A549 (cell line): ENCODE results near the gene GORASP2. TPM values are rescaled to one million over a fixed set of nuclear protein-coding genes. Genes with fewer than 3 reads are reported as not detected.

Source experiments
- ATAC-seq, 2 experiments: fragments of 200-7000 bp in 1 of 2; fragments of >200 bp in 1 of 2; cut with Nextera tagmentation in 1 of 2; cut with Tn5 transposase in 1 of 2; 3 replicates each; pipeline versions ENCODE4 v1.8.0 to v1.9.1; 2018 to 2020; ENCODE audit warnings: mild to moderate bottlenecking in 1 of 2, moderate library complexity in 1 of 2
- CTCF ChIA-PET: fragments of 300-600 bp; sonication (Branson Sonifier 250); formaldehyde crosslinking; extraction: SDS; loops from one replicate; lab custom pipeline; 2021; ENCODE audit warnings: antibody characterized with exemption, inconsistent platforms; lab: Yijun Ruan, JAX
- POLR2A ChIA-PET: fragments of 350-600 bp; formaldehyde crosslinking; extraction: SDS; loops from one replicate; lab custom pipeline; 2021; ENCODE audit warnings: antibody characterized with exemption, inconsistent platforms; lab: Yijun Ruan, JAX
- DNase-seq, 2 experiments: peaks; one replicate each; pipeline versions ENCODE4 v3.0.0 to v3.0.0-alpha.2; 2011 to 2016; ENCODE audit warnings: low read depth in 1 of 2, low spot score in 1 of 2
- FAIRE-seq: peaks from 2 replicates; lab custom pipeline; 2011; peaks lifted over from hg19 to GRCh38; lab: Jason Lieb, UNC
- H3K27ac ChIP-seq, 2 experiments: fragments of >200 bp; sonication (Bioruptor Twin); formaldehyde crosslinking; 3 replicates each; pipeline ENCODE4 v1.5.1; 2016 to 2017
- H3K4me1 ChIP-seq: fragments of >200 bp; sonication (Bioruptor Twin); formaldehyde crosslinking; 3 replicates; pipeline ENCODE4 v1.6.1; 2016
- H3K4me2 ChIP-seq: fragments of >200 bp; sonication (Bioruptor Twin); formaldehyde crosslinking; 3 replicates; pipeline ENCODE4 v1.6.1; 2016
- H3K4me3 ChIP-seq: fragments of >200 bp; sonication (Bioruptor Twin); formaldehyde crosslinking; 3 replicates; pipeline ENCODE4 v1.5.1; 2016
- H3K9me3 ChIP-seq: fragments of >200 bp; sonication (Bioruptor Twin); formaldehyde crosslinking; 3 replicates; pipeline ENCODE4 v1.6.1; 2016
- ATOH8 ChIP-seq: fragments of 250-450 bp; sonication (Bioruptor Pico); IDR thresholded peaks from 2 replicates; pipeline ENCODE4 v1.5.0; 2020; ENCODE audit warnings: low read depth, mild to moderate bottlenecking, moderate library complexity
- BCL3 ChIP-seq: fragments of >200 bp; sonication (Bioruptor Twin); formaldehyde crosslinking; IDR thresholded peaks from 3 replicates; pipeline ENCODE4 v1.6.1; 2016
- CBX2 ChIP-seq: fragments of 200-600 bp; sonication (generic); IDR thresholded peaks from 2 replicates; pipeline ENCODE4 v1.6.1; 2016; ENCODE audit warnings: low read depth, mild to moderate bottlenecking, borderline replicate concordance
- CBX8 ChIP-seq: fragments of 200-600 bp; sonication (generic); IDR thresholded peaks from 2 replicates; pipeline ENCODE4 v1.6.1; 2016
- CTCF ChIP-seq: fragments of >200 bp; sonication (Bioruptor Twin); formaldehyde crosslinking; IDR thresholded peaks from 3 replicates; pipeline ENCODE4 v1.5.1; 2016
- E2F6 ChIP-seq: IDR thresholded peaks from 2 replicates; pipeline ENCODE4 v1.6.1; 2012; ENCODE audit warnings: low read depth, borderline replicate concordance
- ESRRA ChIP-seq: fragments of 150-350 bp; IDR thresholded peaks from 2 replicates; pipeline ENCODE4 v1.6.1; 2014; ENCODE audit warnings: mild to moderate bottlenecking, low read length, borderline replicate concordance
- FOSB ChIP-seq: fragments of 250-450 bp; sonication (Bioruptor Pico); IDR thresholded peaks from 2 replicates; pipeline ENCODE4 v1.5.0; 2020; ENCODE audit warnings: mild to moderate bottlenecking, moderate library complexity
- FOSL2 ChIP-seq, 2 experiments: fragments of 450-650 bp in 1 of 2; fragments of >200 bp in 1 of 2; sonication (Bioruptor Twin) in 1 of 2; formaldehyde crosslinking; IDR thresholded peaks; 2 replicates each; pipeline versions ENCODE4 v1.5.0 to v1.6.1; 2016 to 2020; ENCODE audit warnings: mild to moderate bottlenecking in 1 of 2, moderate library complexity in 1 of 2
- GATA3 ChIP-seq: IDR thresholded peaks from 2 replicates; pipeline ENCODE4 v1.6.1; 2012; ENCODE audit warnings: borderline replicate concordance
- HDAC2 ChIP-seq: fragments of 200-600 bp; sonication (generic); IDR thresholded peaks from 2 replicates; pipeline ENCODE4 v1.6.1; 2016
- HEYL ChIP-seq: fragments of 250-450 bp; sonication (Bioruptor Pico); IDR thresholded peaks from 2 replicates; pipeline ENCODE4 v1.8.0; 2021; ENCODE audit warnings: mild to moderate bottlenecking, moderate library complexity
- JUN ChIP-seq, 2 experiments: fragments of >200 bp; sonication (Bioruptor Twin); formaldehyde crosslinking; IDR thresholded peaks; 2 replicates in 1 of 2; 3 replicates in 1 of 2; pipeline ENCODE4 v1.6.1; 2016 to 2017
- KDM1A ChIP-seq: fragments of 200-600 bp; sonication (generic); IDR thresholded peaks from 2 replicates; pipeline ENCODE4 v1.6.1; 2016; ENCODE audit warnings: low read depth, mild to moderate bottlenecking
- KDM5A ChIP-seq: fragments of 200-600 bp; sonication (generic); IDR thresholded peaks from 2 replicates; pipeline ENCODE4 v1.6.1; 2016; ENCODE audit warnings: antibody characterized with exemption, mild to moderate bottlenecking
- PBX3 ChIP-seq: IDR thresholded peaks from 2 replicates; pipeline ENCODE4 v1.6.1; 2012
- POLR2A ChIP-seq: IDR thresholded peaks from 2 replicates; pipeline ENCODE4 v1.6.1; 2012; ENCODE audit warnings: mild to moderate bottlenecking, low read length
- RARB ChIP-seq: fragments of 250-450 bp; sonication (Bioruptor Pico); IDR thresholded peaks from 2 replicates; pipeline ENCODE4 v1.8.0; 2021; ENCODE audit warnings: mild to moderate bottlenecking, moderate library complexity
- RCOR1 ChIP-seq: fragments of 150-350 bp; IDR thresholded peaks from 2 replicates; pipeline ENCODE4 v1.6.1; 2014; ENCODE audit warnings: antibody characterized with exemption, low read length, low read depth
- RNF2 ChIP-seq: fragments of 200-600 bp; sonication (generic); IDR thresholded peaks from 2 replicates; pipeline ENCODE4 v1.6.1; 2016; ENCODE audit warnings: low read depth, mild to moderate bottlenecking, antibody characterized with exemption, moderate library complexity, borderline replicate concordance
- SREBF2 ChIP-seq: fragments of 450-650 bp; IDR thresholded peaks from 2 replicates; pipeline ENCODE4 v1.6.1; 2014; ENCODE audit warnings: mild to moderate bottlenecking, moderate library complexity
- ZFP36 ChIP-seq: fragments of 450-650 bp; IDR thresholded peaks from 2 replicates; pipeline ENCODE4 v1.6.1; 2014; ENCODE audit warnings: borderline replicate concordance; ENCODE audit not compliant: partially characterized antibody
- ZSCAN20 ChIP-seq: fragments of 250-450 bp; sonication (Bioruptor Pico); IDR thresholded peaks from 2 replicates; pipeline ENCODE4 v1.8.0; 2022; ENCODE audit warnings: mild to moderate bottlenecking, moderate library complexity
- WGBS: methylation state at CpG from one replicate; pipeline ENCODE4 v1.1.6; 2017; ENCODE audit errors: missing lambda C conversion rate; 5-methylcytosine and 5-hydroxymethylcytosine counted together
- polyA plus RNA-seq, 4 experiments: library from polyadenylated mRNA; depleted of rRNA in 3 of 4; stranded (reverse); fragments of >200 nt; fragmentation: RNase III in 1 of 4; extraction: RNeasy Plus Mini Kit Qiagen cat#74134 plus additional on column Dnase treatment in 1 of 4; gene quantifications; 2 replicates in 3 of 4; 3 replicates in 1 of 4; pipeline ENCODE4 v1.2.3, GENCODE V29; 2011 to 2017

The GORASP2 gene
- polyA plus RNA-seq, 2 of the 4 experiments (the other 2 are of a cell fraction), result 90.5 to 179 TPM

- no peak for ATAC-seq
- POLR2A ChIA-PET, result no interaction called here
Observed at GRCh38 chr2:171009386-171009785, 80.3 kb downstream of the GORASP2 start.

GRCh38 chr2:171013851-171014250 is 84.8 kb downstream of the GORASP2 start:
- POLR2A ChIA-PET, result no interaction called here
- CTCF ChIA-PET, result interaction anchor here (0.7 kb wide), 2 partner anchors 16 to 17 kb away, joined by 3 read pairs; no protein-coding TSS in a partner anchor

More at GRCh38 chr2:171009386-171009785, 80.3 kb downstream of the GORASP2 start:
- WGBS, result 95% methylated on average over 4 of the region's 4 CpGs
- Histone ChIP-seq H3K4me3 (no peak overlapping the region), H3K4me2 (no peak overlapping the region), H3K4me1 (no peaks in the 10 kb centered on the region), H3K27ac (no peak overlapping the region), H3K9me3 (no peaks in the 10 kb centered on the region)
- CTCF ChIA-PET, result no interaction called here
- FAIRE-seq, result no peak
- no peak for DNase-seq
- TF ChIP-seq ATOH8 (no peak), FOSL2 (IDR thresholded peaks at IDR 0.05) (no peak), FOSL2 (CRISPR knock-in tag; IDR thresholded peaks at IDR 0.05) (no peak), ZFP36 (no peak), RCOR1 (no peak), KDM5A (no peak), E2F6 (no peak), PBX3 (no peak), JUN (IDR thresholded peaks at IDR 0.05) (no peak), FOSB (CRISPR knock-in tag) (no peak), POLR2A (no peak), HEYL (CRISPR knock-in tag) (no peak), GATA3 (no peak), RARB (no peak), ZSCAN20 (CRISPR knock-in tag) (no peak), ESRRA (no peak), BCL3 (no peak)

More at GRCh38 chr2:171013851-171014250, 84.8 kb downstream of the GORASP2 start:
- DNase-seq, result no peak
- 38% methylated on average over 1 of the region's 1 CpG for WGBS
- no peaks in the 10 kb centered on the region for H3K4me1 ChIP-seq
- TF ChIP-seq BCL3 (no peak), CTCF (no peak), KDM1A (no peak), RNF2 (no peak), CBX8 (no peak), FOSB (CRISPR knock-in tag) (no peak), CBX2 (no peak), SREBF2 (no peak), HDAC2 (no peak)
- FAIRE-seq, result no peak
- ATAC-seq, result no peak
- no peak overlapping the region for H3K27ac ChIP-seq
- H3K9me3 ChIP-seq, result no peaks in the 10 kb centered on the region
- H3K4me3 ChIP-seq, result no peak overlapping the region
- no peak overlapping the region for H3K4me2 ChIP-seq
